ENCODE results near the gene CAPN8.

CAPN8 gene

DNA sequence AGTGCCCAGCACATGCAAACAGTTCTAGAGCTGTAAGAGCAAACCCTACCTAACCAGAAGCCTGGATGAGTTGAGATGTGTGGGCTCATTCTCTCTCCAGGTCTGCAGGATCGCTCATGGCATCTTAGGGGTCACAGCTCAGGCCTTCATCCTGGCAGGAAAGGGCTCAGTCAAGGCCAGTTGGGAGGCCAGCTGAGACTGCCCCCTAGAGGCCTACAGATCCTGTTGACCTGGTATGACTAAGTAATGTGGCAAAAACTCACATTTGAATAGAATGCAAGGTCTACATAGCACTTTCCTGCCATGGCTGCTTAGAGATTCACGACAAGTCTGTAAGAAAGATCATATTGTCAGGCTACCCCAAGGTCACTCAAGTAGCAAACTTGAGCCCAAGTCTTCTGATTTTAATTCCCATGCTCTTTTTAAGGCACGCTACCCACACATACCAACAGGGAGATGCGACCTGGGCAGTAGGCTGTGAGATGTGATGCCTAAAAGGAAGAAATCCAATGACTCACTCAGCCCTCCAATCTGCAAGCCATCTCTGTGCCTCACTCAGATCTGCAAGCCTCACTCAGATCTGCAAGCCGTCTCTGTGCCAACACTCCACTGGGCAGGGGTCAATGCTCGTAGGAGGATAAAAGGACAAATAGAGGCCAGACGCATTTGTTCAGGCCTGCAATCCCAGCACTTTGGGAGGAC is 5.1 kb upstream of the CAPN8 start:
- CTCF ChIA-PET: interaction anchor here (0.7 to 0.9 kb wide), 2 partner anchors 13 to 537 kb away, joined by 3 to 4 read pairs; no protein-coding TSS in a partner anchor
- WGBS (ENCODE audit: insufficient coverage): 64% methylated on average over 5 of the region's 7 CpGs

DNA sequence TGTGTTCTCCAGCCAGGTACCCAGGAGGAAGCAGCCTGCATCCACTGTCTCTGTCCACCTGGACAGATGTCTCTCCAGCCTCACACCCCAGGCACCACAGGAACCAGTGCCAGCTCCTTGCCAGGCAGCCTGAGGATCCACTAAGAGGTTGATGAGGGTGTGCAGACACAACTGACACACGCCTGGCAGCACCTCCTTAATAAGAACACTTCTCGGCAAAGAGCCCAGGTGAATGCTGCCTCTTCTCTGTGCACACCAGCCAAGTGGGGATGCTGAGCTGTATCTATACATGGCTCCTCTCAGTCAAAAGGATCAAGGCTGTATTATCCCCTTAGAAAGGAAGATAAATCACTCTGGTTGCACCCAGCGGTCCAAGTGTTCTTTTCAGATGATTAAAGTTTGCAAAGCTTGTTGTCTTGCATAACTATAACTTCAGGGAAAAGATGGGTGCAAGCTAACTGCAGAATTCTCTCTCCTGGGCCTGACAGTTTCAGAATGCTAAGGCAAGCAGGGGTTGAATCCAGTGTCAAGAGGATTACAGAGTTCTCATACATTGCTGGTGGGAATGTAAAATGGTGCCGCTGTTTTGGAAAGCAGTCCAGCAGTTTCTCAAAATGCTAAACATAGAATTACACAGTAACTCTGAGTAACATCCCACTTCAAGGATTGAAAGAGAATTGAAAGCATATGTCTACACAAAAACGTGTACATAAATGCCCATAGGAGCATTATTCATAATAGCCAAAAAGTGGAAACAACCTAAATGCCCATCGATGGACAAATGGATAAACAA is 3.7 kb upstream of the CAPN8 start:
- POLR2A ChIA-PET: no interaction called here
- Histone ChIP-seq H3K4me1 (ENCODE audit: control extremely low read depth in 1 of 4, control insufficient read depth in 4 of 4, insufficient read depth in 4 of 4, low read length in 3 of 4) (no peaks in the 10 kb centered on the region), H3K4me3 (ENCODE audit: control insufficient read depth in 1 of 7, extremely low read depth in 1 of 7, insufficient read depth in 4 of 7, low read depth in 2 of 7, low read length in 6 of 7) (no peak overlapping the region), H3K27me3 (replicated peaks in 2 of 5; ENCODE audit: control insufficient read depth in 4 of 5, insufficient read depth in 5 of 5, low read length in 4 of 5) (peaks cover 0 to 2% (median 0%) of the 10 kb centered on the region in 5 experiments), H3K27ac (ENCODE audit: insufficient read depth in 1 of 2, low read depth in 1 of 2, low read length in 2 of 2, poor library complexity in 1 of 2, severe bottlenecking in 2 of 2) (no peak overlapping the region), H3K9me3 (ENCODE audit: control extremely low read depth in 1 of 5, control insufficient read depth in 4 of 5, insufficient read depth in 2 of 5, low read depth in 1 of 5, low read length in 4 of 5) (peaks cover 0 to 9% (median 4%) of the 10 kb centered on the region in 5 experiments), H3K36me3 (ENCODE audit: control insufficient read depth in 4 of 4, insufficient read depth in 4 of 4, low read length in 3 of 4) (no peaks in the 10 kb centered on the region)
- WGBS (ENCODE audit: insufficient coverage): 81% methylated on average over 2 of the region's 6 CpGs
- CTCF ChIA-PET: interaction anchor here (1.3 kb wide), 2 partner anchors 17 to 27 kb away, joined by 3 read pairs; no protein-coding TSS in a partner anchor
- DNase-seq: no peak

More for the DNA sequence above, 5.1 kb upstream of the CAPN8 start:
- Histone ChIP-seq H3K36me3 (ENCODE audit: control insufficient read depth in 4 of 4, insufficient read depth in 4 of 4, low read length in 3 of 4) (no peaks in the 10 kb centered on the region), H3K27me3 (replicated peaks in 2 of 5; ENCODE audit: control insufficient read depth in 4 of 5, insufficient read depth in 5 of 5, low read length in 4 of 5) (peaks cover 0 to 2% (median 0%) of the 10 kb centered on the region in 5 experiments), H3K27ac (ENCODE audit: insufficient read depth in 1 of 2, low read depth in 1 of 2, low read length in 2 of 2, poor library complexity in 1 of 2, severe bottlenecking in 2 of 2) (no peak overlapping the region), H3K4me1 (ENCODE audit: control extremely low read depth in 1 of 4, control insufficient read depth in 4 of 4, insufficient read depth in 4 of 4, low read length in 3 of 4) (no peaks in the 10 kb centered on the region), H3K9me3 (ENCODE audit: control extremely low read depth in 1 of 5, control insufficient read depth in 4 of 5, insufficient read depth in 2 of 5, low read depth in 1 of 5, low read length in 4 of 5) (peaks cover 0 to 19% (median 11%) of the 10 kb centered on the region in 5 experiments), H3K4me3 (ENCODE audit: control insufficient read depth in 1 of 7, extremely low read depth in 1 of 7, insufficient read depth in 4 of 7, low read depth in 2 of 7, low read length in 6 of 7) (no peak overlapping the region)
- peak in 2 of 3 donors; percentile 15 to 21 for DNase-seq
- POLR2A ChIA-PET: no interaction called here

DNA sequence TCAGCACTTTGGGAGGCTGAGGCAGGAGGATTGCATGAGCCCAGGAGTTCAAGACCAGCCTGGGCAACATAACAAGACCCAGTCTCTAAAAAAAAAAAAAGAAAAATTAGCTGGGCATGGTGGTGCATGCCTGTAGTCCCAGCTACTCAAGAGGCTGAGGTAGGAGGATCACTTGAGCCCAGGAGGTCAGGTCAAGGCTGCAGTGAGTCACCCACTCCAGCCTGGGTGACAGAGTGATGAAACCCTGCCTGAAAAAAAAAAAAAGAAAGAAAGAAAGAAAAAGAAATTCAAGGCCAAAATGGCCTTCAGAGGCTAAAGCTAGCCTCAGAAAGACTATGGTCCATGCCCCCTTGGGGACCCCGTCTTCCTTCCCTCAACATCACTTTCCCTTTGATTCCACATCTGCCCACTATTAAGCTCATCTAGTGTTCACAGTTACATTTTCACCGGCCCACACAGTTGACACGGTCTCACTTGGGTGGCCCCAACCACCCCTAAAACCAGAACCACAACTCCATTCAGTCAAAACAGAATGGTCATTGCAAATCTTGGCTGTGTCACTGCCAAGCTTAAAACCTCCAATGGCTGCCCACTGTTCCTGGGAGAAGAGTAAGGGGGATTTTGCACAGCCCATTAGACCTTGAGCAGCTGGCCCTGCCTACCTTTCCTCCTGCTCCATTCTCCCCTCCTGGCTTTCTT is 2.1 kb upstream of the CAPN8 start:
- peaks cover 0 to 2% (median 0%) of the 10 kb centered on the region in 5 experiments for H3K27me3 ChIP-seq (replicated peaks in 2 of 5; ENCODE audit: control insufficient read depth in 4 of 5, insufficient read depth in 5 of 5, low read length in 4 of 5)
- H3K4me3 ChIP-seq (ENCODE audit: control insufficient read depth in 1 of 7, extremely low read depth in 1 of 7, insufficient read depth in 4 of 7, low read depth in 2 of 7, low read length in 6 of 7): no peak overlapping the region
- no peak for DNase-seq
- H3K4me1 ChIP-seq (ENCODE audit: control extremely low read depth in 1 of 4, control insufficient read depth in 4 of 4, insufficient read depth in 4 of 4, low read length in 3 of 4): no peaks in the 10 kb centered on the region
- ChIA-PET POLR2A (no interaction called here), CTCF (interaction anchor here (1.3 kb wide), 1 partner anchor 28 kb away, joined by 3 read pairs; no protein-coding TSS in a partner anchor)
- no peak overlapping the region for H3K27ac ChIP-seq (ENCODE audit: insufficient read depth in 1 of 2, low read depth in 1 of 2, low read length in 2 of 2, poor library complexity in 1 of 2, severe bottlenecking in 2 of 2)
- 90% methylated on average over 3 of the region's 3 CpGs for WGBS (ENCODE audit: insufficient coverage)
- H3K36me3 ChIP-seq (ENCODE audit: control insufficient read depth in 4 of 4, insufficient read depth in 4 of 4, low read length in 3 of 4): no peaks in the 10 kb centered on the region
- peaks cover 0 to 2% (median 0%) of the 10 kb centered on the region in 5 experiments for H3K9me3 ChIP-seq (ENCODE audit: control extremely low read depth in 1 of 5, control insufficient read depth in 4 of 5, insufficient read depth in 2 of 5, low read depth in 1 of 5, low read length in 4 of 5)

DNA sequence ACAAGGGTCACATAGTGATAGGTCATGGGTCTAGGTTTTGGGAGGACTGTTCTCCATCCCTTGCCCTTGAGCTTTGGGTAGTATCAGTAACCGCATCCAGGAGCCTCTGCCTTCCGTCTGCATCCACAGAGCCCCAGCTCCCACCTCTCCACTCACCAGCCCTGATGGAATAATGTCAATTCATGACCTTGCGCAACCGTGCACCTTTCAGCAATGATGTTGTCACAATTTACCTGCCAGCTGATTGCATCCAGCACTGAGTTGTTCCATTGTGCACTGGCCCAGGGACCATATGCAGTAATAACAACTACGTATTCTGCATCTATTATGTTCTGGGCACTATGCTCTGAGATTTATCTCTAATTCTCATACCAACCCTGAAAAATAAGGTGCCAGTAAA is 1.4 kb downstream of the CAPN8 start:
- ChIA-PET CTCF (interaction anchor here (1.6 kb wide), 1 partner anchor 20 kb away, joined by 3 read pairs; no protein-coding TSS in a partner anchor), POLR2A (no interaction called here)
- Histone ChIP-seq H3K36me3 (ENCODE audit: control insufficient read depth in 4 of 4, insufficient read depth in 4 of 4, low read length in 3 of 4) (no peaks in the 10 kb centered on the region), H3K4me3 (ENCODE audit: control insufficient read depth in 1 of 7, extremely low read depth in 1 of 7, insufficient read depth in 4 of 7, low read depth in 2 of 7, low read length in 6 of 7) (no peak overlapping the region), H3K9me3 (ENCODE audit: control extremely low read depth in 1 of 5, control insufficient read depth in 4 of 5, insufficient read depth in 2 of 5, low read depth in 1 of 5, low read length in 4 of 5) (peaks cover 0 to 2% (median 0%) of the 10 kb centered on the region in 5 experiments), H3K27me3 (replicated peaks in 2 of 5; ENCODE audit: control insufficient read depth in 4 of 5, insufficient read depth in 5 of 5, low read length in 4 of 5) (peaks cover 0 to 2% (median 0%) of the 10 kb centered on the region in 5 experiments), H3K4me1 (ENCODE audit: control extremely low read depth in 1 of 4, control insufficient read depth in 4 of 4, insufficient read depth in 4 of 4, low read length in 3 of 4) (no peaks in the 10 kb centered on the region), H3K27ac (ENCODE audit: insufficient read depth in 1 of 2, low read depth in 1 of 2, low read length in 2 of 2, poor library complexity in 1 of 2, severe bottlenecking in 2 of 2) (no peak overlapping the region)
- 78% methylated on average over 5 of the region's 5 CpGs for WGBS (ENCODE audit: insufficient coverage)
- no peak for DNase-seq

DNA sequence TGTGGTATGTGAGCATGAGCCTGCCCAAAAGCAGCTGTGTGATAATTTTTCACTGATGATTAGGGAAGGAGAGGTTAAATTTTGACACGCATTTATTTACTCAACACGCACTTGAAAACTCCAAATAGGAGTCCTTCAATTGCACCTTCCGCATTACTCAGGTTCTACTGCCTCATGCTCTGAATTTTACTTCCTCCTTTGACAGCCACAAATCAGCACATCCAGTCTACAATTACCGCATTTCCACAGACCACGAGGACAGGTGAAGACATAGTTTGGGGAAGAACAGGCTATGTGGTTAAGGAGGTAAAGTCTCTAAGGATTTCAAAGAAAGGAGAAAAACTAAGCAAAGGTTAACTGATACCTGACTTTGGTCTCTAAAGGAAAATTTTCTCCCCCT is 2.6 kb downstream of the CAPN8 start:
- Histone ChIP-seq H3K36me3 (ENCODE audit: control insufficient read depth in 4 of 4, insufficient read depth in 4 of 4, low read length in 3 of 4) (no peaks in the 10 kb centered on the region), H3K27me3 (replicated peaks in 2 of 5; ENCODE audit: control insufficient read depth in 4 of 5, insufficient read depth in 5 of 5, low read length in 4 of 5) (no peaks in the 10 kb centered on the region), H3K4me3 (ENCODE audit: control insufficient read depth in 1 of 7, extremely low read depth in 1 of 7, insufficient read depth in 4 of 7, low read depth in 2 of 7, low read length in 6 of 7) (no peak overlapping the region), H3K4me1 (ENCODE audit: control extremely low read depth in 1 of 4, control insufficient read depth in 4 of 4, insufficient read depth in 4 of 4, low read length in 3 of 4) (no peaks in the 10 kb centered on the region), H3K27ac (ENCODE audit: insufficient read depth in 1 of 2, low read depth in 1 of 2, low read length in 2 of 2, poor library complexity in 1 of 2, severe bottlenecking in 2 of 2) (no peak overlapping the region), H3K9me3 (ENCODE audit: control extremely low read depth in 1 of 5, control insufficient read depth in 4 of 5, insufficient read depth in 2 of 5, low read depth in 1 of 5, low read length in 4 of 5) (peaks cover 0 to 2% (median 0%) of the 10 kb centered on the region in 5 experiments)
- no CpG with 5 or more reads among the region's 5 CpGs for WGBS (ENCODE audit: insufficient coverage)
- ChIA-PET POLR2A (no interaction called here), CTCF (interaction anchor here (0.7 kb wide), 1 partner anchor 131 kb away, joined by 3 read pairs; no protein-coding TSS in a partner anchor)
- peak in 2 of 3 donors; percentile 53 to 67 for DNase-seq

DNA sequence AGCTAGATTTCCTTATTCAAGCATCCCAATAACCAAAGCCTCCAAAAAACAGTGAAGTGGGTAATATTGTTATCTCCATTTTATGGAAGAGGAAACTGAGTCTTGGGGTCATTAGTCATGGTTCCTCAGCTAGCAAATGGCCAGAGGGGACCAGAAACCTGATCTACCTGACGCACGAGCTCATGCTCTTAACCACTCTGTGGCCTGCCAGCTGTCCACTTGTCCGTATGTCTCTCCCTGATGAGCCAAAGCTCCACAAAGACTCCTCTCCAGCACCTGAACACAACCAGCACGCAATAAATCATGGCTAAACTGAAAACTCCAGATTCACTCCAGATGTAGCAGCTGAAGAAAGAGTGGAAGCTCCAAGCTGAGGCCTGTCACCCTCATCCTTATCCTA is 5.8 kb downstream of the CAPN8 start:
- 88% methylated on average over 4 of the region's 4 CpGs for WGBS (ENCODE audit: insufficient coverage)
- Histone ChIP-seq H3K4me1 (ENCODE audit: control extremely low read depth in 1 of 4, control insufficient read depth in 4 of 4, insufficient read depth in 4 of 4, low read length in 3 of 4) (no peaks in the 10 kb centered on the region), H3K36me3 (ENCODE audit: control insufficient read depth in 4 of 4, insufficient read depth in 4 of 4, low read length in 3 of 4) (no peaks in the 10 kb centered on the region), H3K27ac (ENCODE audit: insufficient read depth in 1 of 2, low read depth in 1 of 2, low read length in 2 of 2, poor library complexity in 1 of 2, severe bottlenecking in 2 of 2) (no peak overlapping the region), H3K4me3 (ENCODE audit: control insufficient read depth in 1 of 7, extremely low read depth in 1 of 7, insufficient read depth in 4 of 7, low read depth in 2 of 7, low read length in 6 of 7) (no peak overlapping the region), H3K27me3 (replicated peaks in 2 of 5; ENCODE audit: control insufficient read depth in 4 of 5, insufficient read depth in 5 of 5, low read length in 4 of 5) (no peaks in the 10 kb centered on the region), H3K9me3 (ENCODE audit: control extremely low read depth in 1 of 5, control insufficient read depth in 4 of 5, insufficient read depth in 2 of 5, low read depth in 1 of 5, low read length in 4 of 5) (peaks cover 0 to 2% (median 0%) of the 10 kb centered on the region in 5 experiments)
- CTCF ChIA-PET: interaction anchor here (0.7 to 1.1 kb wide), 3 partner anchors 21 to 37 kb away, joined by 3 to 5 read pairs (median 3); no protein-coding TSS in a partner anchor
- DNase-seq: no peak
- POLR2A ChIA-PET: no interaction called here

All from common myeloid progenitor, CD34-positive (primary cell).